DOHH2 (cell line): ENCODE data around the gene GSK3B.

ENCODE experiments used
- H3F3A ChIP-seq: fragments of 200-600 bp; sonication (generic), shearing (Covaris generic); 2 replicates; pipeline ENCODE4 v1.6.0; 2016; ENCODE audit warnings: antibody characterized with exemption, mild to moderate bottlenecking; ENCODE audit not compliant: control insufficient read depth, insufficient read depth
- H3K27ac ChIP-seq: fragments of 200-600 bp; sonication (generic); 2 replicates; pipeline ENCODE4 v1.5.1; 2014; ENCODE audit warnings: low read depth, mild to moderate bottlenecking, low read length, moderate library complexity
- H3K27me3 ChIP-seq: fragments of 200-600 bp; sonication (generic); 2 replicates; pipeline ENCODE4 v1.6.1; 2014; ENCODE audit warnings: mild to moderate bottlenecking, low read length, mixed read lengths; ENCODE audit not compliant: control insufficient read depth
- H3K36me3 ChIP-seq: fragments of 200-600 bp; sonication (generic); 2 replicates; pipeline ENCODE4 v1.6.1; 2014; ENCODE audit warnings: mild to moderate bottlenecking, low read length, moderate library complexity, mixed read lengths; ENCODE audit not compliant: control insufficient read depth
- H3K4me1 ChIP-seq: fragments of 200-600 bp; sonication (generic); 2 replicates; pipeline ENCODE4 v1.6.1; 2014; ENCODE audit warnings: mild to moderate bottlenecking, low read length, mixed read lengths; ENCODE audit not compliant: control insufficient read depth
- H3K4me2 ChIP-seq: fragments of 200-600 bp; sonication (generic); 2 replicates; pipeline ENCODE4 v1.6.0; 2014; ENCODE audit warnings: mild to moderate bottlenecking, low read length, moderate library complexity
- H3K4me3 ChIP-seq: fragments of 200-600 bp; sonication (generic); 2 replicates; pipeline ENCODE4 v1.5.1; 2014; ENCODE audit warnings: mild to moderate bottlenecking, low read length, mixed read lengths
- H3K79me2 ChIP-seq: fragments of 200-600 bp; sonication (generic); 2 replicates; pipeline ENCODE4 v1.6.1; 2014; ENCODE audit warnings: mild to moderate bottlenecking, low read length, mixed read lengths; ENCODE audit not compliant: control insufficient read depth
- H3K9me2 ChIP-seq: fragments of 200-600 bp; sonication (generic); replicated peaks from 2 replicates; pipeline ENCODE4 v1.6.1; 2014; ENCODE audit warnings: mild to moderate bottlenecking, low read length, mixed read lengths; ENCODE audit not compliant: control insufficient read depth
- H3K9me3 ChIP-seq: fragments of 200-600 bp; sonication (generic); 2 replicates; pipeline ENCODE4 v1.6.1; 2014; ENCODE audit warnings: antibody characterized with exemption, low read length, mixed read lengths; ENCODE audit not compliant: control insufficient read depth, insufficient read depth
- H4K20me1 ChIP-seq: fragments of 200-600 bp; sonication (generic); 2 replicates; pipeline ENCODE4 v1.6.0; 2014; ENCODE audit warnings: low read depth, mild to moderate bottlenecking, antibody characterized with exemption, low read length, moderate library complexity; ENCODE audit not compliant: control insufficient read depth, insufficient read depth
- CTCF ChIP-seq: fragments of 200-600 bp; sonication (generic); IDR thresholded peaks from one replicate; pipeline ENCODE4 v1.5.1; 2014; ENCODE audit warnings: antibody characterized with exemption, mild to moderate bottlenecking, low read depth, low read length; ENCODE audit not compliant: poor library complexity, severe bottlenecking
- EZH2phosphoT487 ChIP-seq: fragments of 200-600 bp; sonication (generic); IDR thresholded peaks from 2 replicates; pipeline ENCODE4 v1.6.1; 2017; ENCODE audit warnings: borderline replicate concordance, mild to moderate bottlenecking, antibody characterized with exemption, low read length, moderate library complexity, mixed read lengths

GSK3B gene

GRCh38 chr3:120102674-120103073, 8.4 kb upstream of the GSK3B start:
- Histone ChIP-seq H3F3A (no peaks in the 10 kb centered on the region; the same call in 1 of the 2 replicates), H3K79me2 (peaks cover 42% of the 10 kb centered on the region), H3K9me2 (no peaks in the 10 kb centered on the region), H3K27me3 (no peaks in the 10 kb centered on the region), H3K4me3 (no peak overlapping the region), H3K4me2 (no peak overlapping the region), H3K36me3 (peaks cover 37% of the 10 kb centered on the region), H3K27ac (no peak overlapping the region), H3K4me1 (peaks cover 20% of the 10 kb centered on the region), H4K20me1 (no peaks in the 10 kb centered on the region), H3K9me3 (no peaks in the 10 kb centered on the region)
- TF ChIP-seq EZH2phosphoT487 (no peak), CTCF (no peak)

GRCh38 chr3:120102232-120102631, 8.0 kb upstream of the GSK3B start:
- peaks cover 21% of the 10 kb centered on the region for H3K4me1 ChIP-seq
- TF ChIP-seq CTCF (no peak), EZH2phosphoT487 (no peak)
- no peaks in the 10 kb centered on the region for H3K9me3 ChIP-seq
- no peaks in the 10 kb centered on the region for H3K27me3 ChIP-seq
- H3F3A ChIP-seq = no peaks in the 10 kb centered on the region; the same call in 1 of the 2 replicates
- H3K27ac ChIP-seq = no peak overlapping the region
- no peak overlapping the region for H3K4me2 ChIP-seq
- H3K79me2 ChIP-seq = peaks cover 45% of the 10 kb centered on the region
- peaks cover 40% of the 10 kb centered on the region for H3K36me3 ChIP-seq
- H4K20me1 ChIP-seq = no peaks in the 10 kb centered on the region
- no peaks in the 10 kb centered on the region for H3K9me2 ChIP-seq
- no peak overlapping the region for H3K4me3 ChIP-seq

GRCh38 chr3:120101624-120102023, 7.4 kb upstream of the GSK3B start:
- no peaks in the 10 kb centered on the region for H4K20me1 ChIP-seq
- peaks cover 51% of the 10 kb centered on the region for H3K79me2 ChIP-seq
- no peaks in the 10 kb centered on the region; the same call in 1 of the 2 replicates for H3F3A ChIP-seq
- TF ChIP-seq CTCF (no peak), EZH2phosphoT487 (no peak)
- no peak overlapping the region for H3K27ac ChIP-seq
- H3K4me2 ChIP-seq = no peak overlapping the region; the same call in 1 of the 2 replicates
- no peak overlapping the region for H3K4me3 ChIP-seq
- H3K27me3 ChIP-seq = no peaks in the 10 kb centered on the region
- H3K36me3 ChIP-seq = peaks cover 41% of the 10 kb centered on the region
- no peaks in the 10 kb centered on the region for H3K9me2 ChIP-seq
- H3K9me3 ChIP-seq = no peaks in the 10 kb centered on the region
- peaks cover 27% of the 10 kb centered on the region for H3K4me1 ChIP-seq
